ENCODE measurements around the gene GNG3.

GNG3 gene

DNA sequence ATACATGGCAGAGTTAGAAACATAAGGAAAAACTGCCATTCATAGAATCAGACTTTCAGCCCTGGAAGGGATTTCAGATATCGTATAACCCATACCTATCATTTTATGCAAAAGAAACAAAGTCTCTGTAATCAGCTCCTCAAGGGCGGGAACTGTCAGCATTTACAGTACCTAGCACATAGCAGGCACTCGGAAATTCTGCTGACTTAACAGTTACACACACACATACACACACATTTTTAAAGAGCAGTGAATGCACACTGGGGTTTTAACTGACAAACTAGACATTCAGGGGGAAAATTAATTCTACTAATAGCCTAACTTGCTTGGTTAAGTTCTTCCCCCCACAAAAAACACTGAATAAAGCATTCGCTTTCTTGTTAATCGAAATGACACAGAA lies 8.7 kb downstream of the GNG3 start:
- no peaks in the 10 kb centered on the region for H3K27me3 ChIP-seq (ENCODE audit: control insufficient read depth, insufficient read depth, low read length)
- H3K36me3 ChIP-seq (ENCODE audit: control insufficient read depth, insufficient read depth, low read length), result no peaks in the 10 kb centered on the region
- no peak overlapping the region for H3K4me3 ChIP-seq (ENCODE audit: low read depth, low read length)
- no peak overlapping the region for H3K9ac ChIP-seq
- no peak overlapping the region for H2AFZ ChIP-seq
- H3K27ac ChIP-seq, result no peak overlapping the region
- H3K4me1 ChIP-seq, result no peaks in the 10 kb centered on the region
- peaks cover 15% of the 10 kb centered on the region for H3K79me2 ChIP-seq
- TF ChIP-seq, protein P1, sequence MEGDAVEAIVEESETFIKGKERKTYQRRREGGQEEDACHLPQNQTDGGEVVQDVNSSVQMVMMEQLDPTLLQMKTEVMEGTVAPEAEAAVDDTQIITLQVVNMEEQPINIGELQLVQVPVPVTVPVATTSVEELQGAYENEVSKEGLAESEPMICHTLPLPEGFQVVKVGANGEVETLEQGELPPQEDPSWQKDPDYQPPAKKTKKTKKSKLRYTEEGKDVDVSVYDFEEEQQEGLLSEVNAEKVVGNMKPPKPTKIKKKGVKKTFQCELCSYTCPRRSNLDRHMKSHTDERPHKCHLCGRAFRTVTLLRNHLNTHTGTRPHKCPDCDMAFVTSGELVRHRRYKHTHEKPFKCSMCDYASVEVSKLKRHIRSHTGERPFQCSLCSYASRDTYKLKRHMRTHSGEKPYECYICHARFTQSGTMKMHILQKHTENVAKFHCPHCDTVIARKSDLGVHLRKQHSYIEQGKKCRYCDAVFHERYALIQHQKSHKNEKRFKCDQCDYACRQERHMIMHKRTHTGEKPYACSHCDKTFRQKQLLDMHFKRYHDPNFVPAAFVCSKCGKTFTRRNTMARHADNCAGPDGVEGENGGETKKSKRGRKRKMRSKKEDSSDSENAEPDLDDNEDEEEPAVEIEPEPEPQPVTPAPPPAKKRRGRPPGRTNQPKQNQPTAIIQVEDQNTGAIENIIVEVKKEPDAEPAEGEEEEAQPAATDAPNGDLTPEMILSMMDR (IDR thresholded peaks at IDR 0.05), result no peak
- no peak overlapping the region for H3K4me2 ChIP-seq (ENCODE audit: low read length)
- no peaks in the 10 kb centered on the region for H3K9me3 ChIP-seq (ENCODE audit: control insufficient read depth, low read length)

DNA sequence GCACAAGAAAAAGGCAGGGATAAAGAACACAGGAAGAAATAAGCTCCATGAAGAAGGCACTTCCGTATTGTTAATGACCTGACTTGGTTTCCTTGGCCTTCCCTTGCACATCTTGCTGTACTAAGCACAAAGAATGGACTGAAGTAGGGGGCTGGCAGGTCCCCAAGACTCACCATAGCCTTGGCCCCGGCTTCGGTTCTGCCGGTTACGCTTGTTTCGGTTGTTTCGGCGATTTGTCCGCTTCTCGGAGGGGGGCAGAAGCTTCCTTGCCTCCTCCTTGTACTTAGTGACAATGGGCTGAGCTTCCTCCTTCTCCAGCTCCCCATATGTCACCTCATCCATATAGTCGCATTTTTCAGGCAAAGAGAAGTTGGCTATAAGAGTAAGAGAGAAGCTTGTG lies 9.3 kb downstream of the GNG3 start:
- peaks cover 18% of the 10 kb centered on the region for H3K79me2 ChIP-seq
- no peaks in the 10 kb centered on the region for H3K36me3 ChIP-seq (ENCODE audit: control insufficient read depth, insufficient read depth, low read length)
- H3K9ac ChIP-seq, result no peak overlapping the region
- no peaks in the 10 kb centered on the region for H3K27me3 ChIP-seq (ENCODE audit: control insufficient read depth, insufficient read depth, low read length)
- TF ChIP-seq, protein P1 (IDR thresholded peaks at IDR 0.05), result no peak
- no peak overlapping the region for H2AFZ ChIP-seq
- no peak overlapping the region for H3K27ac ChIP-seq
- H3K4me2 ChIP-seq (ENCODE audit: low read length), result no peak overlapping the region
- H3K4me3 ChIP-seq (ENCODE audit: low read depth, low read length), result no peak overlapping the region
- H3K9me3 ChIP-seq (ENCODE audit: control insufficient read depth, low read length), result no peaks in the 10 kb centered on the region
- H3K4me1 ChIP-seq, result no peaks in the 10 kb centered on the region

GRCh38 chr11:62719302-62719978 lies 12.0 kb downstream of the GNG3 start:
- no peaks in the 10 kb centered on the region for H3K27me3 ChIP-seq (ENCODE audit: control insufficient read depth, insufficient read depth, low read length)
- no peaks in the 10 kb centered on the region for H3K36me3 ChIP-seq (ENCODE audit: control insufficient read depth, insufficient read depth, low read length)
- no peak overlapping the region for H2AFZ ChIP-seq
- no peak overlapping the region for H3K27ac ChIP-seq
- no peak overlapping the region for H3K9ac ChIP-seq
- no peaks in the 10 kb centered on the region for H3K9me3 ChIP-seq (ENCODE audit: control insufficient read depth, low read length)
- peaks cover 41% of the 10 kb centered on the region for H3K79me2 ChIP-seq
- TF ChIP-seq, protein P1 (IDR thresholded peaks at IDR 0.05), result no peak
- H3K4me3 ChIP-seq (ENCODE audit: low read depth, low read length), result no peak overlapping the region
- H3K4me2 ChIP-seq (ENCODE audit: low read length), result no peak overlapping the region
- peaks cover 2% of the 10 kb centered on the region for H3K4me1 ChIP-seq

- no peak overlapping the region for H3K4me3 ChIP-seq (ENCODE audit: low read depth, low read length)
- H3K9me3 ChIP-seq (ENCODE audit: control insufficient read depth, low read length), result no peaks in the 10 kb centered on the region
- TF ChIP-seq, protein P1 (IDR thresholded peaks at IDR 0.05), result no peak
- no peak overlapping the region for H3K9ac ChIP-seq
- H3K36me3 ChIP-seq (ENCODE audit: control insufficient read depth, insufficient read depth, low read length), result no peaks in the 10 kb centered on the region
- no peak overlapping the region for H2AFZ ChIP-seq
- peaks cover 6% of the 10 kb centered on the region for H3K4me1 ChIP-seq
- no peak overlapping the region for H3K27ac ChIP-seq
- H3K4me2 ChIP-seq (ENCODE audit: low read length), result no peak overlapping the region
- H3K27me3 ChIP-seq (ENCODE audit: control insufficient read depth, insufficient read depth, low read length), result no peaks in the 10 kb centered on the region
- peaks cover 55% of the 10 kb centered on the region for H3K79me2 ChIP-seq
Measured at GRCh38 chr11:62721994-62722393, 14.5 kb downstream of the GNG3 start.

GRCh38 chr11:62724171-62724570 lies 16.7 kb downstream of the GNG3 start:
- Histone ChIP-seq H3K79me2 (peaks cover 48% of the 10 kb centered on the region), H3K4me2 (ENCODE audit: low read length) (peak overlapping the region; percentile 87), H3K27ac (peak overlapping the region; percentile 9), H3K4me3 (ENCODE audit: low read depth, low read length) (no peak overlapping the region), H3K4me1 (peaks cover 6% of the 10 kb centered on the region), H3K36me3 (ENCODE audit: control insufficient read depth, insufficient read depth, low read length) (no peaks in the 10 kb centered on the region), H3K9ac (no peak overlapping the region), H2AFZ (no peak overlapping the region), H3K9me3 (ENCODE audit: control insufficient read depth, low read length) (no peaks in the 10 kb centered on the region), H3K27me3 (ENCODE audit: control insufficient read depth, insufficient read depth, low read length) (no peaks in the 10 kb centered on the region)
- TF ChIP-seq, protein P1 (IDR thresholded peaks at IDR 0.05), result no peak

Measured in parathyroid adenoma (tissue), 2 donors.